Measurements from ENCODE around the gene RFXANK. TPM values are rescaled to one million over a fixed set of nuclear protein-coding genes. Genes with fewer than 3 reads are reported as not detected.

RFXANK gene
- total and polyA plus RNA-seq, 2 experiments from 2014 or later, result 44.7 to 88.3 TPM

DNA sequence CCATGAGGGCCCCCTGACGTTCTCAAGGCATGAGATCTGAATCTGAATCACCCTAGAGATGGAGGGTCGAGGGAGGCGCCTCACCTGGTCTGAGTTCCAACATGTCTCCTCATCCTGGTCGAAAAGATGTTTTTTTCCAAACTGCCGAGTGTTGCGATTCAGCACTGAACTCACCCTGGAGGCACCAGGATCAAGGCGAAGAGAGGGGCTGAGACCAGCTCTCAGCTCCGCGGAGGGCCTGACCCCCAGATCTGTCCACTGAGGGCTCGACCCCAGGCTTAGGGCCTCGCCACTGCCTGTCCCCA, 10.6 kb downstream of the RFXANK start:
- no peaks in the 10 kb centered on the region for H3K4me1 ChIP-seq (ENCODE audit: insufficient read depth)
- TF ChIP-seq, protein P1, sequence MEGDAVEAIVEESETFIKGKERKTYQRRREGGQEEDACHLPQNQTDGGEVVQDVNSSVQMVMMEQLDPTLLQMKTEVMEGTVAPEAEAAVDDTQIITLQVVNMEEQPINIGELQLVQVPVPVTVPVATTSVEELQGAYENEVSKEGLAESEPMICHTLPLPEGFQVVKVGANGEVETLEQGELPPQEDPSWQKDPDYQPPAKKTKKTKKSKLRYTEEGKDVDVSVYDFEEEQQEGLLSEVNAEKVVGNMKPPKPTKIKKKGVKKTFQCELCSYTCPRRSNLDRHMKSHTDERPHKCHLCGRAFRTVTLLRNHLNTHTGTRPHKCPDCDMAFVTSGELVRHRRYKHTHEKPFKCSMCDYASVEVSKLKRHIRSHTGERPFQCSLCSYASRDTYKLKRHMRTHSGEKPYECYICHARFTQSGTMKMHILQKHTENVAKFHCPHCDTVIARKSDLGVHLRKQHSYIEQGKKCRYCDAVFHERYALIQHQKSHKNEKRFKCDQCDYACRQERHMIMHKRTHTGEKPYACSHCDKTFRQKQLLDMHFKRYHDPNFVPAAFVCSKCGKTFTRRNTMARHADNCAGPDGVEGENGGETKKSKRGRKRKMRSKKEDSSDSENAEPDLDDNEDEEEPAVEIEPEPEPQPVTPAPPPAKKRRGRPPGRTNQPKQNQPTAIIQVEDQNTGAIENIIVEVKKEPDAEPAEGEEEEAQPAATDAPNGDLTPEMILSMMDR (IDR thresholded peaks at IDR 0.05; ENCODE audit: poor library complexity), result no peak
- TF ChIP-seq EZH2 (IDR thresholded peaks at IDR 0.05; ENCODE audit: borderline replicate concordance) (no peak), EZH2phosphoT487 (IDR thresholded peaks at IDR 0.05; ENCODE audit: low read depth, severe bottlenecking, unreplicated experiment) (no peak)
- DNase-seq (ENCODE audit: low spot score), result no peak
- peak overlapping the region; percentile 74 for H3K4me3 ChIP-seq
- H3K27me3 ChIP-seq, result peaks cover 4% of the 10 kb centered on the region
- H3K9me2 ChIP-seq (replicated peaks; ENCODE audit: insufficient read depth), result no peaks in the 10 kb centered on the region
- H3K27ac ChIP-seq, result peak overlapping the region; percentile 75
- 37% methylated on average over 11 of the region's 11 CpGs for WGBS (ENCODE audit: low lambda C conversion rate, missing lambda C conversion rate)
- no peaks in the 10 kb centered on the region for H3K9me3 ChIP-seq (ENCODE audit: low read depth)
- peak overlapping the region; percentile 92 for H3K4me2 ChIP-seq
- peaks cover 2% of the 10 kb centered on the region for H3K79me2 ChIP-seq
- peak overlapping the region; percentile 88 for H2AFZ ChIP-seq
- no peaks in the 10 kb centered on the region for H4K20me1 ChIP-seq (ENCODE audit: insufficient read depth, poor library complexity, severe bottlenecking)
- H3K36me3 ChIP-seq (replicated peaks; ENCODE audit: insufficient read depth, low read depth), result no peaks in the 10 kb centered on the region

DNA sequence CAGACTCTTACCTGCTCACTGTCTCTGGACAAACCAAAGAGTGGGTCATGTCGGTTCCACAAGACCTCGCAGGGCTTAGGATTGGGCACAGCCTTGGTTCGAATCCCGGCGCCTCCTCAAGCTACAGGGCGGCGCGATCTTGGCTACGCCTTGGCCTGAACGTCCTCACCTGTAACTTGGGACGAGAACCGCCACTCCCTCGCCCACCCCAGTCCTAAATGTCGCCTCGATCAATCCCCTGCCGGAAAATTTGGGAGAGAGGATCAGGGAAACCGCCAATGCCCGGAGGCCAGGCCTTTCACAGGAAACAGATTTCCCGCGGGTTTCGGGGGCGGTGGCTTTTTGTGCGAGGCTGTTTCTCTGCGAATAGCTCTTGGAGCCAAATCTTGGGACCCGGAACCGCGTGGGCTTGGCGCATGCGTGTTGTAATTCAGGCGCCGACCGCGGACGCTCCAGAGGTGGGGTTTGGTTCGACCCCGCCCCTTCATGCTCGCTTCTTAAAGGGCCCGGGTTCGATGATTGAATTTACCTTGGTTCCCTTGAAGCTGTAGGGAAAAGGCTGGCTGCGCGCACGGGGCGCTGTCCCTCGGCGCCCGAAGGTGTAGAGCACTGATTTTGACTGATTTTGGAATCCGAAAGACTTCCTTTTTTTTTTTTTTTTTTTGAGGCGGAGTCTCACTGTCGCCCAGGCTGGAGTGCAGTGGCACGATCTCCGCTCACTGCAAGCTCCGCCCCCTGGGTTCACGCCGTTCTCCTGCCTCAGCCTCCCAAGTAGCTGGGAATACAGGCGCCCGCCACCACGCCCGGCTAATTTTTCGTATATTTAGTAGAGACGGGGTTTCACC, 11.2 kb downstream of the RFXANK start, which contains the start of gene NR2C2AP:
Gene NR2C2AP (minus strand): TSS at position 403 of the 845 bp plus-strand sequence. CDS start 354 bp downstream, at position 49.
- H3K4me2 ChIP-seq, result peak within 1 kb of the TSS; percentile 92
- peak within 1 kb of the TSS; percentile 74 for H3K4me3 ChIP-seq
- H3K36me3 ChIP-seq (replicated peaks; ENCODE audit: insufficient read depth, low read depth), result no peaks in the 10 kb centered on the region
- H3K79me2 ChIP-seq, result peaks cover 2% of the 10 kb centered on the region
- H3K4me1 ChIP-seq (ENCODE audit: insufficient read depth), result no peaks in the 10 kb centered on the region
- H2AFZ ChIP-seq, result peak within 1 kb of the TSS; percentile 88
- TF ChIP-seq EZH2 (IDR thresholded peaks at IDR 0.05; ENCODE audit: borderline replicate concordance), result no peak
- TF ChIP-seq EZH2phosphoT487 (IDR thresholded peaks at IDR 0.05; ENCODE audit: low read depth, severe bottlenecking, unreplicated experiment), result no peak
- TF ChIP-seq, protein P1 (IDR thresholded peaks at IDR 0.05; ENCODE audit: poor library complexity), result no peak
- H3K27me3 ChIP-seq, result peaks cover 4% of the 10 kb centered on the region
- no peaks in the 10 kb centered on the region for H4K20me1 ChIP-seq (ENCODE audit: insufficient read depth, poor library complexity, severe bottlenecking)
- peak within 1 kb of the TSS; percentile 75 for H3K27ac ChIP-seq
- no peaks in the 10 kb centered on the region for H3K9me3 ChIP-seq (ENCODE audit: low read depth)
- 11% methylated on average over 60 of the region's 60 CpGs for WGBS (ENCODE audit: low lambda C conversion rate, missing lambda C conversion rate)
- DNase-seq (ENCODE audit: low spot score), result peak; percentile 95
- no peaks in the 10 kb centered on the region for H3K9me2 ChIP-seq (replicated peaks; ENCODE audit: insufficient read depth)

DNA sequence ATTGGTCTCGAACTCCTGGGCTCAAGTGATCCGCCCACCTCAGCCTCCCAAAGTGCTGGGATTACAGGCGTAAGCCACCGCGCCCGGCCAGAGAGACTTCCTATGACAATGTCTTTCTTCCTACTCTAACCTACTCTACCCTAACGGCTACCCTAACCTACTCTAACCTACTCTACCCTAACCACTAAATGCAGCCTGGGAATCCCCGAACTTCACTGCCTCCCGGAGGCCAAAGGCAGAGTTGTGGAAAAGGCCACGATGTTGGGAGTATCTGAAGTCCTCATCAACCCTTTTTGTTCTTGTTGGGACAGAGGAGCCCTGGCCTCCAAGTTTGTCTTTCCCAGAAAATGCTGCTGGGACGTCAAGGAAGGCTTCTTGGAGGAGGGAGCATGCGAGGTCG, 12.1 kb downstream of the RFXANK start:
- Histone ChIP-seq H3K4me3 (no peak overlapping the region), H3K9me3 (ENCODE audit: low read depth) (no peaks in the 10 kb centered on the region), H3K4me1 (ENCODE audit: insufficient read depth) (no peaks in the 10 kb centered on the region), H3K79me2 (peaks cover 2% of the 10 kb centered on the region), H3K9me2 (replicated peaks; ENCODE audit: insufficient read depth) (no peaks in the 10 kb centered on the region), H3K27ac (no peak overlapping the region), H3K4me2 (no peak overlapping the region), H2AFZ (no peak overlapping the region), H4K20me1 (ENCODE audit: insufficient read depth, poor library complexity, severe bottlenecking) (no peaks in the 10 kb centered on the region), H3K27me3 (peaks cover 4% of the 10 kb centered on the region), H3K36me3 (replicated peaks; ENCODE audit: insufficient read depth, low read depth) (no peaks in the 10 kb centered on the region)
- 70% methylated on average over 13 of the region's 13 CpGs for WGBS (ENCODE audit: low lambda C conversion rate, missing lambda C conversion rate)
- TF ChIP-seq, protein P1 (IDR thresholded peaks at IDR 0.05; ENCODE audit: poor library complexity), result no peak
- no peak for DNase-seq (ENCODE audit: low spot score)
